Occipital lobe (tissue), 2 donors: Measurements from ENCODE around the gene TXNDC8. TPM values are rescaled to one million over a fixed set of nuclear protein-coding genes. Genes with fewer than 3 reads are reported as not detected.
"Not testable (repeated sequence)": the region's sequence is repeated elsewhere in the genome, so short reads cannot be mapped to it uniquely, and the experiment has no call there.

Experiments
- DNase-seq: peaks from one replicate; lab custom pipeline; 2025; lab: John Stamatoyannopoulos, UW
- total RNA-seq: library from RNA; depleted of rRNA; stranded (reverse); fragments of >200 nt; gene quantifications from one replicate; pipeline ENCODE4 v1.2.3, GENCODE V29; 2014

Gene TXNDC8
- total RNA-seq, 1 donor from 2014 or later, result not detected

DNA sequence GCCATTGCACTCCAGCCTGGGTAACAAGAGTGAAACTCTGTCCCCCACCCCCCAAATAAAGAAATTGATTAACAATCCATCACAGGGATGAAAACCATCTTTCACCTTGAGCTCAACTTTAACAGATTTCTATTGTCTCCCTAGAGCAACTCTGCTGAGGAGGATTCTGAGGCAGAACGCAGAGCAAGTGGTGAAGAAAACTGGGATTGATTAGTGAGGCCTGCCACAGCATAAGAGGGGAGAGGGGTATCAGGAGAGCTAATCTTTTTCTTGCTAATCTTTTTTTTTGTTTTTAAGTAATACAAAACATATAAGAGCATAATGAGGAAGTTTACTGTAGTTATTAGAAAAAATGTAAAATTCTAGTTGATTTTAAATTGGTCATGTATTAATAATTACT is 8.9 kb downstream of the TXNDC8 start:
- DNase-seq, result no peak

DNA sequence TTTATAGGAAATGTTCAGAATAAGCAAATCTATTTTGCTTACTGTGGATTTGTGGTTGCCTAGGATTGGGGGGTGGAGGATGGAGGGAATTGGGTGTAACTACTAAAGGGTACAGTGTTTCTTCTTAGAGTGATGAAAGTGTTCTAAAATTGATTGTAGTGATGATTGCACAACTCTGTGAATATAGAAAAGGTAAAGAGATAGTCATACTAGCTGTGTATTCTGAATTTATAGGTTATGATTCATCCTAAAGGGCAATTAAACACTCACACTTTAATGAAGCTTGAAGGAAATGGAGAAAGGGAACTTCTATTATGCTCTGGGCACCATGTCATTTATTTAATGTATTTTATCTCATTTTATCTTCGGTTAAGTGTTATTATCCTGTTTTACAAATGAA is 9.9 kb downstream of the TXNDC8 start:
- no peak for DNase-seq

GRCh38 chr9:110323818-110324217 is 13.8 kb downstream of the TXNDC8 start:
- DNase-seq, result no peak

- no peak for DNase-seq
Measured at GRCh38 chr9:110320651-110321445, 16.8 kb downstream of the TXNDC8 start.

DNA sequence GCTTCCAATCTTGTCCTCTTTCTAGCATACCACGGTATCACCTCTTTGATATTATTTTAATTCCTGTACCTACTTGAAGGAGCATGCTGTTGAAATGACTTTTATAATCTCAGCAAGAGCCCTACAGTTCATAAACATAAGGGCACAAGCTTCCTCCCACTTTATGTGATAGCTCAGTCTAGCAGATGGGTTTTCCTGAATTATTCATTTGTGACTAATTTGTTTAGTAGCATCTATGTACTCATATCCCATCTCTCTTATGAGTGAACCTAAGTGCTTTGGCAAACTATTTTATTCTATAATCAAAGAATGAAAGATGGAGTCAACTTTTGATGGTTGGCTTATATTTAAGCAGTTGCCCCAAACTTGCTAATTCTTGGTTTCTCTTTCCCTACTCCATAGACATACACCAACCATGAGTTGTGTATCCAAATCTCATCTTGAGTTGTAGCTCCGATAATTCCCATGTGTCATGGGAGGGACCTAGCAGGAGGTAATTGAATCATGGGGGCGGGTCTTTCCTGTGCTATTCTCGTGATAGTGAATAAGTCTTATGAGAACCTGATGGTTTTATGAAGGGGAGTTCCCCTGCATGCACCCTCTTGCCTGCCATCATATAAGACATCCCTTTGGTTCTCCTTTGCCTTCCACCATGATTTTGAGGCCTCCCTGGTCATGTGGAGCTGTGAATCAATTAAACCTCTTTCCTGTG is 17.7 kb downstream of the TXNDC8 start:
- no peak for DNase-seq

- no peak for DNase-seq
Measured at GRCh38 chr9:110317911-110318310, 19.8 kb downstream of the TXNDC8 start.

DNA sequence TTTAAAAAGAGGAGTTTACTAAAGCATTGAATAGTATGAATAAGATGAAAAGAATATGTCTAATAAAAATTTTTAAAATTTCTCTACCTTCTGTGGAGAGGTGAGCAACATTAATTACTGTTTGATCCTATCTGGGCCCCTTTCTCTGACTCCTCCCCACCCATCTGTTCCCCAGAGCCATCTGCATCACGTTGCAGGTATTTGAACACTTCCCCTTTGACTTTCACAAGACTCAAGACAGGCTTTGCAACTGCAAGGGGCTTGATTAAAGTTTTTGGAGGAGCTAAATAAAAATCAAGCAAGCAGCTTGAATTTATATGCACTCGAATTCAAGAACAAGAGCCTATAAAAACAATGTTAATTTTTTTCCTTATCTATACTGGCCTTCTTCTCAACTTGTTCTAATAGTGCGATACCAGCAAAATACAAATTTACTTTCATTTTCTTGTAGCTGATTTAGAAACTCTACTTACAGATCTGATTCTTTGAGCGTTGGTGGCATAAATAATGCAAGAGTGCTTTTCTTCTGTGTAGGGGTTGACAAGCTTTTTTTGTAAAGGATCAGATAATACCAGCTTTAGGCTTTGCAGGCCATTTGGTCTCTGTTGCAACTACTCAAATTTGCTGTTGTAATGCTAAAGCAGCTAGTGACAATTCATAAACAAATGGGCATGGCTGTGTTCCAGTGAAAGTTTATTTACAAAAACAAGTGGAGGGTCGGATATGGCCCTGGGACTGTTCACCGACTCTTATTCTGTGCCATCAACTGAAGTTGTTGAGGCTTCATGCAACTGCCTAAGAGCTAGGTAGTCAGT is 21.2 kb downstream of the TXNDC8 start:
- no peak for DNase-seq

GRCh38 chr9:110311978-110312377 is 25.7 kb downstream of the TXNDC8 start:
- DNase-seq, result not testable (repeated sequence)

GRCh38 chr9:110309681-110310080 is 28.0 kb downstream of the TXNDC8 start:
- no peak for DNase-seq

DNA sequence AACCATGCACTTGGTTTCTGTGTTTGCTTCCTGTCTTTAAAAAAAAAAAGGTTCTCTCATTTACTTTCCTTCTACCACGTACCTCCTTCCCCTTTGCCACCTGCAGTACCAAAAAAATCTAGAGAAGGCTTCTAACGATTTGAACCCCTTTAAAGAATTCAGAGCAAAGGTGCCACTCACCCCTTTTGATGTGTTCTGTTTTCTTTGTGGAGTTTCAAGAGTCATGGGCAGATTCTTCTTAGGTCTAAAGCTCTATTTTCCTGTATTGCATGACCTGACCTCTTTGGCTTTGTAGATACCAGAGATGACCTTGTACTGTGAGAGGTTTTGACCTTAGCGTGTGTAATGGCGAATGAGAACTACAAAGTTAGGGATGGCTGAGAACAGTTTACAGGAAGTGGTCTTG is 29.0 kb downstream of the TXNDC8 start:
- DNase-seq, result no peak

GRCh38 chr9:110307191-110307590 is 30.5 kb downstream of the TXNDC8 start:
- DNase-seq, result no peak

DNA sequence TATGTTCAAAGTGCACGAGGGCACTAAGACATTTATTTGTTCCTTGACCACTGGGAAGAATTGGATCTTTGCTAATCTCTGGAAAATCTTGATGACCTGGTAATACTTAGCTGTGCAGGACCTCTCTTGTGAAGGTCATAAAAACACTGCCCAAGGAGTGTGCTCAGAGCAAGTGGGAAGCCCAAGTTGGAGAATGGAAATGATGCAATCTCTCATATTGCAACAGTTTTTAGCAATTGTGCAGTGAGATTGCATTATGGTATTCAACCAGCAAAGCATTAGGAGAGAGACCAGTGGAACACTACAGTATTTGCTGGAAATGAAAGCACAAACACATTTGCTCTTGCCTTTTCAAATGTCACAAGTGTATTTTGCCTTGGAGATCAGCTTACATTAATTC is 34.5 kb downstream of the TXNDC8 start:
- DNase-seq, result no peak

- no peak for DNase-seq
Measured at GRCh38 chr9:110298043-110298605, 39.5 kb downstream of the TXNDC8 start.

GRCh38 chr9:110293248-110293647 is 44.4 kb downstream of the TXNDC8 start:
- DNase-seq, result no peak

GRCh38 chr9:110291921-110292557 is 45.6 kb downstream of the TXNDC8 start:
- no peak for DNase-seq

DNA sequence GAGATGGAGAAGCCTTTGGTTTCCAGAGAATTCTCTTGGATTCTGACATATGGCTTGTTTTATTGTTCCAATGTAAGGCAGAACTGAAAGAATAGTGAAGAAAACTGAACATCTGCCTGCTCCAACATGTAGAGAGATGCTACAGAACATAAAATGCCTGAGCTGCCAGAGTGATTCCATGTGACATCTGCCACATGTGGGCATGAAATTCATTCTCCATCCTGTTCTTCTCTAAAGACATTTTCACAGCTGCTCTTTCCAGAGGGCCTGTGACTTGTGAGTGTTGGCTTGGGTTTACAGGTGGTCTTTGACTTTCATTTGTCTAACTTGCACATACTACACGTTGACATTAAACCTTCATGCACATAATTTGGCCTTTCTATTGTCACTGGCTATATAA is 47.7 kb downstream of the TXNDC8 start:
- DNase-seq, result no peak

GRCh38 chr9:110288503-110288902 is 49.2 kb downstream of the TXNDC8 start:
- DNase-seq, result no peak

DNA sequence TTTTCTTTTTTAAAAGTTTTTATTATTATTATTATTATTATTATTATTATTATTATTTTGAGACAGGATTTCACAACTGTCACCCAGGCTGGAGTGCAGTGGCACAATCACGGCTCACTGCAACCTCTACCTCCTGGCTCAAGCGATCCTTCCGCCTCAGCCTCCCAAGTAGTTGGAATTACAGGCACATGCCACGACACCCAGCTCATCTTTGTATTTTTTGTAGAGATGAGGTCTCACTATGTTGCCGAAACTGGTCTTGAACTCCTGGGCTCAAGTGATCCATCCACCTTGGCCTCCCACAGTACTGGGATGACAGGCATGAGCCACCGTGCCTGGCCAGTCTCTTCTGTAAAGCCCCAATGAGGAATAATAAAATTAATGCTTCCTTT is 50.4 kb downstream of the TXNDC8 start:
- no peak for DNase-seq

DNA sequence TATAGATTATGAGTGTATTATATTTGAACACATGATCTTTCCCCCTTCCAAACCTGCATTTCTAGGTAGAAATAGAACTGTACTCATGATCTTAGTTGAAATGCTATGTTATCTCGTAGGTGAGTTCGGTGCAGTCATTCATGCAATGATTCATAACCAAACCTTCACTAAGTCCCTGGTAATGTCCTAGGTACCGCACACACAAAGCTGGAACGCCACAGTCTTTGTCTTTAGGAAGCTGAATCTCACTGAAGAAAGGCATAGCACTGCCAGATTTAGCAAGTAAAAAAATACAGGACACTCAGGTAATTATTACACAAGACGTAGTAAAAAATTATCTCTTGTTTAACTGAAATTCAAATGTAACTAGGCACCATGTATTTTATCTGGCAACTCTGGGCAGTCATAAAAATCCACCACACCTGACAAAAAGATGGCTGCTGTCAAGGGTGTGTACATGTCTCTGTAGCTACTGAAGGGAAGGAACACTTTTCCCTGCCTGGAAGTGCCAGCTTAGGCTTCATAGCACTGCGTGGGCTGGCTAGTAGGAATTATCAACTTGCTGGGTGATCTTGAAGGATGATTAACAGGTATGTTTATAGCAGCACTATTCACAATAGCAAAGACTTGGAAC is 53.3 kb downstream of the TXNDC8 start:
- DNase-seq, result no peak

DNA sequence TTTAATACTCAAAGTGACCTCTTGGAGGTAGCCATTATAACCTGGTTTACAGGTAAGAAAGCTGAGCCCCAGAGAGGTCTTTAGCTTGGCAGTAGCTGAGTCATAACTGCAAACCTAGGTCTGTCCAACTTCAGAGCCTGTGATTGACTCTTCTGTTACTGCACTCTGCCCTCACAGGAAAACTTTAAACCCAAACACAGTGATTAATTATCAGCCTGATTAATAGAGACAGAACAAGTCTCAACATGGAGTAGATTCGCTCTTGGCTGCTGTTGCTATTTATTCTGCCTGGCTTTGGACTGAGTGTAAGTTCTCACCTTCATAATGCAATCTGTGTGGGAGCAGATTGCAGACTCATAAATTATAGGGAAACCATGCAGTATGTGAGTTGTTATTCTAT is 53.9 kb downstream of the TXNDC8 start:
- DNase-seq, result no peak

GRCh38 chr9:110282739-110283081 is 55.0 kb downstream of the TXNDC8 start:
- DNase-seq, result no peak
